HG02852 (cell line): ENCODE data around the gene NCAPD2.
"Not testable (repeated sequence)": the region's sequence is repeated elsewhere in the genome, so short reads cannot be mapped to it uniquely, and the experiment has no call there.

Experiments used
- ATAC-seq: cut with Tn5 transposase; IDR thresholded peaks from one replicate; pipeline ENCODE4 v1.9.1; 2021; ENCODE audit warnings: mild to moderate bottlenecking, moderate library complexity; ENCODE audit not compliant: unreplicated experiment

NCAPD2 gene

GRCh38 chr12:6548966-6549683 lies 55.2 kb downstream of the NCAPD2 start:
- no peak for ATAC-seq

- no peak for ATAC-seq
Observed at GRCh38 chr12:6549684-6550151, 55.8 kb downstream of the NCAPD2 start.

DNA sequence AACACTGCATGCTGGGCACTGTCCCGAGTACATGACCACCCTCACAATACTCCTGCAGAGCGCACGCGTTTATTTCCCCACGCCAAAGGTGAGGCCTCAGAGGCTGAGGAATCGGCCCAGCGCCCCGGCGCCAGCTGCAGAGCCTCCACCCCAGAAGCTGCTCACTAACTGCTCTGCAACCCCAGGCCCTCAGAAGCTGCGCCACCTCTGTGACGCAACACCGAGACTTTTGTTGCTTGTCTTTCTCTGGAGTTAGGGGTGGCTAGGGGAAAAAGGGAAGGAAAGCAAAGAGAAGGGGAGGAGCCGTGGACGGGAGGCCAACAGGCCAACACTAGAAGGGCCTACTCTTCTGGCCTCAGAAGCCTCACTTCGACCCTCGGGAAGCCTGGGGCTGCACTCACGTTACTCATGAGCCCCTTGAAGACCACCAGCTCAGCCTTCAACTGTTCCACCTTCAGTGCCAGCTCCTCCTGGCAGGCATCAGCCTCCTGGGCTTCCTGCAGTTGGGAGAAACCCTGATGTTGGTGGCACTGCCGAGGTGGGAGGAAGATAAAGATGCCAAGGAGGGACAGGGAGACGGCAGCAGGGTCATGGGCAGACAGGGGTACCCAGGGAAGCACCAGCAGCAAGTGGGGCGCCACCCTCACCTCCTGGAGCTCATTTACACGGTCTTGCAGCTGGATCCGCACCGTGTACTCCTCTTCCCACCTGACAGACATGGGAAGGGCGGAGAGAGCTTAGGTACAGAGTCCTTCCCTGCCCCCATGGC lies 56.6 kb downstream of the NCAPD2 start:
- no peak for ATAC-seq

GRCh38 chr12:6551063-6551461 lies 57.2 kb downstream of the NCAPD2 start:
- ATAC-seq: no peak

DNA sequence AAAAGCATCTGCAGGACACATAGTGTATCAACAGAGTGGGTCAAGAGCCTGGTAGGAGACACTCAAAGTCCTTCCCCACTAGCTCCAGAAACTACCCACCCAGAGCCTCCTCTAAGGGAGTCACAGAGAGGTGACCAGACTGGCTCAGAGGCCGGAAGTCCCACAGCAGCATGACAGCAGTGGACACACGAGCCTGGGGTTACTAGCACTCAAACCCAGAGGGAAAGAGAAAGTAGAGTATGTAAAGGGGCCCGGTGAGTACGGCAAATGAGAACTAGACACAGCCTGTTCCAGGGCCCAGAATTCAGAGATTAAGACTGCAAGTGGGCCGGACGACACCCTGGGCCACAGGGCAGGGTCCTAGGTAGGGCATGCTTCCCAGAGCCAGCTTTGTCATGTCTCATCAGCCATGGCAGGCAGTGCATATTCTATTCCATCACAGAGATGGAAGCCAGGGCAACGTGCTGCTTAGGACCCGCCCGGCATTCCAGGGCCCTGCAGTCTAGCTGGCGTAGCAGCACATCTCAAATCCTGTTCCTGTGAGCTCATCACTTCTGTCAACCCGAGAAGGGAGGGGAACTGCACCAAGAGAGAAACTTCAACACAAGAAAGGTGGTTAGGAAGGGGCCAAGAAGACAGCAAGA lies 57.7 kb downstream of the NCAPD2 start:
- no peak for ATAC-seq

DNA sequence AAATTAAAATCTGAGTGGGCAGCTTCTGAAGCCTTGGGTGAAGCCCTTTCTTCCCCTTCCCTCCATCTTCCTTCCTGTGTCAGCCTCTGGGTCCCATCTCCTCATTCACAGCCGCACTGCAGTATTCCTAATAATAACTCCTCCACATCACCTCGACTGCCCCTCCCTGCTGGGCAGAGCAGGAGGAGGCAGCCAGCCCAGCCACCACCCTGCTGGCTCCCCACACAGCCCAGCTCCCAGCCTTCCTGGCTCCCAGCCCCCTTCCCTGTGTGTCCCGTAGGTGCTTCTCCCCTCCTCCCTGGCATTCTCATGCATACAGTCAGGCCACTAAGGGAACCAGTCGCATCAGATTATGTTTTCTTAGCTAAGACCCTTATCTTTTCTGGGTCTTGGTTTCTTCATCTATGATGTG lies 58.2 kb downstream of the NCAPD2 start:
- ATAC-seq: no peak

- no peak for ATAC-seq
Observed at GRCh38 chr12:6553051-6553868, 59.4 kb downstream of the NCAPD2 start.

DNA sequence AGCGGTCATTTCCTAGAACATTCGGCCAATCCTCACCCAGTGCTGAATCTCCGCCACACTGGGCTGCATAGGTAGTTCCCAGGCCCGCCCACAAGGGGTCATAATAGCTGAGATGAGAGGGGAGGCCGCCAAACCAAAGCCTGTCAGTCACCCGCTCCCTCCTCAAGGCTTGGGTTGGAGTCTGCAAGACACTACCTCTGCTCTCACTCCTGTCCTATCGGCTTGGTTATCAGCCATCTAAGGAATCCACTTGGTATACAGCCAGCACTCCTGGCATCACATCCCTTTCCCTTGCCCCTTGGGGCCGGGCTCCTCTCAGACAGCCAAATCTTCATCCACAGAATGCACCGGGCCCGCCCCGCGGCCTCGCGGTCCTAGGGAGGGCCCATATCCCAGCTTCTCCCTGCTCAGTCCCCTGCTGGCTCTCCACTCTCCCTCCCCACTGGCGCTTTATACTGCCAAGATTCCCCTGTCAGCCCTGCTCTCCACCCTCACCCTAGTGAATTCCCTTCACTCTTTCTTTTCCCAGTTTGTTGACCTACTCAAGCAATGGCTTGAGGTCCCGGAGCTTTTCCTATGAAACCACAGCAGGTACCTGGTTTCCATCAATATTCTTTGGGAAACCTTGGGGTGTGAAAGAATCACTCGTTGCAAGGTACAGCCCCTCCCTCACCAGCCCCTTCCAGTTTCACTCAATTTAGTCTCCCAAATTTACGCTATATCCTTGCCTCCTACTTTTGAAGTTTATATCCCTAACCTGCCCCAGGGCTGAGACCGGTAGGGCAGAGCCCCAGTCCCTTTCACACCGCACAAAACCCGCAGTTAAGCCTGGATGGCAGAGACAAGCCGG lies 60.5 kb downstream of the NCAPD2 start:
- peak; percentile 59 for ATAC-seq

GRCh38 chr12:6555018-6555691 lies 61.3 kb downstream of the NCAPD2 start:
- ATAC-seq: peak; percentile 13

GRCh38 chr12:6556496-6556817 lies 62.6 kb downstream of the NCAPD2 start:
- not testable (repeated sequence) for ATAC-seq

GRCh38 chr12:6556857-6557256 lies 63.0 kb downstream of the NCAPD2 start:
- no peak for ATAC-seq

GRCh38 chr12:6558014-6558760 lies 64.3 kb downstream of the NCAPD2 start:
- ATAC-seq: not testable (repeated sequence)

DNA sequence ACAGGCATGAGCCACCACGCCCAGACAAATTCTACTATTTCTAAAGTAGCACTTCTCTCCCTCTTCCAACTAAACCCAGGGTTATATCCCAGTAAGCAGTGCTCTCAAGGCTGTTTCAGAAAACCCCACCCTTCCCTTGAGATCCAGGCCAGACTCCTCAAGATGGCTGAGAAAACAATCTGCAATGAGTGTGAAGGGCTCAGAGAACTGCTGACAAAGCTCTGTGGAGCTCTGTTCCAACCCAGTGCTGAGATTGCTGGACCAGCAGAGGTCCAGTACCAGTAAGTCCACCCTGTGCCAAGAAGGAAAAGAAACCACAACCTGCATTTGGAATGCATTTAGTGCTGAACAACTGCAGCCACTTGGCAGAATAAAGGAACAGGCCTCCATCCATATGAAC lies 65.6 kb downstream of the NCAPD2 start:
- no peak for ATAC-seq

- ATAC-seq: no peak
Observed at GRCh38 chr12:6560501-6561205, 66.8 kb downstream of the NCAPD2 start.

DNA sequence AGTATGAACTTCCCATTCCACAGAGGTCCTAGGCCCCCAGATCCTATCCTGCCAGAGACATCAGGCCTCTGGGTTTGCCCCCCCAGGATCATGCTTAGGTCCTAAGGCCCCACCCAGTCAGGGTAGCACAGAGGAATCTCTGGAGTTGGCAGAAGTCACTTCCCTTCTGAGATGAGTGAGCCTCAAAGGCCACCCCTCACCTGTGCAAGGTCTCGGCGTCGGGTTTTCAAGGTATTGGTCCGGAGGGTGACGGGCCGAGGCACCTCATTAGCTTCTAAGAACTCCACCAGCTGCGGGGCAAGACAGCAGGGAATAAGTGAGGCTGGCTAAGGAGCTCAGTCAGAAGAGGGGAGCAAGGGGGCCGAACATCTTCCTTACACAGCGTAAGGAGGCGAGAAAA lies 69.0 kb downstream of the NCAPD2 start:
- ATAC-seq: no peak

- no peak for ATAC-seq
Observed at GRCh38 chr12:6563448-6564050, 69.6 kb downstream of the NCAPD2 start.

DNA sequence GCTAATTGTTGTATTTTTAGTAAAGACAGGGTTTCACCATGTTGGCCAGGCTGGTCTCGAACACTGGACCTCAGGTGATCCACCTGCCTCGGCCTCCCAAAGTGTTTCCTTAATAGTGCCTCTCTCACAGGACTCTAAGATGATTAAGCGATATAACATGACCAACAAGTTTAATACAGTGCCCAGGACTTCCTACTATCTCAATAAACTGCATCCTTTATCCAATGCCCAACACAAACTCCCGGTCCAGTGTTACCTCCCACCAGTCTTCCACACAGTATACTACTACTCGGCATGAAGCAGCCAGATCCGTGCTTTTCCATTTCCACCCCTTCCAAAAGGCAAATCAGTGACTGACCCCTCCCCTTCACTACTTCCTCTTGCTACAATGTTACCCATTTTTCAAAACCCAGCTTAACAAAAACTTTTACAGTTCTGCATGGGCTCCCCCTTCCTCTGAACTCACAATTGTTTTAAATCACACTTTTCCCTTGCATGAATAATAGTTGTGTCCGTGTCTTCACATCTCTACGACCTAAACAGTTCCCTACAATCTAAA lies 73.3 kb downstream of the NCAPD2 start:
- ATAC-seq: no peak

GRCh38 chr12:6569312-6569711 lies 75.4 kb downstream of the NCAPD2 start:
- no peak for ATAC-seq
